DMS79 treated with DMSO at 0.1 percent for 48 hours (cell line): ENCODE data around the gene DENND1B.

Experiments
- DNase-seq: peaks from one replicate; lab custom pipeline; 2025; lab: John Stamatoyannopoulos, UW

The DENND1B gene

GRCh38 chr1:197775282-197776262 lies at the start of gene DENND1B:
Gene DENND1B (minus strand): TSS chr1:197775480. CDS start chr1:197775155, 325 bp downstream.
- DNase-seq: peak; percentile 23

- DNase-seq: no peak
Measured at GRCh38 chr1:197814306-197814705, 39.0 kb upstream of the DENND1B start.

- no peak for DNase-seq
Measured at GRCh38 chr1:197813741-197814140, 38.5 kb upstream of the DENND1B start.

- DNase-seq: no peak
Measured at GRCh38 chr1:197811769-197812168, 36.5 kb upstream of the DENND1B start.

DNA sequence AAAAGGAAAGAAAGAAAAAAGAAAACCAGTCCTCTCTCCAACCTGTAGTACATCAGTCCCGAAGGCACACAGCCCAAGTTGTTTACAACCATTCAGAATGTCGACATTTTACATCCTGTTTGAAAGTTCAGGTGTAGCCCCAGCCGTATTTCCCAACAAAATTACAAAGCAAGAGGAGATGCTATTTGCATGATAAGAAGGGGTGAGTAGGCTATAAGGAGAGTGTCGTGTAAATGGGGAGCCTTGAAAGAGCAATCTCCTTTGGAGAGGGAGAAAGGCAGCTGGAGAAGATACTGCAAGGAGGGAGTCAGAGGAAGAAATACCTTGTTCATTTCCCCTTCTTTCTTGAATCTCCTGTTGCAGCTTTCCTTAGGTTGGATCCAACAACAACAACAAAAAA lies 35.5 kb upstream of the DENND1B start:
- DNase-seq: no peak

DNA sequence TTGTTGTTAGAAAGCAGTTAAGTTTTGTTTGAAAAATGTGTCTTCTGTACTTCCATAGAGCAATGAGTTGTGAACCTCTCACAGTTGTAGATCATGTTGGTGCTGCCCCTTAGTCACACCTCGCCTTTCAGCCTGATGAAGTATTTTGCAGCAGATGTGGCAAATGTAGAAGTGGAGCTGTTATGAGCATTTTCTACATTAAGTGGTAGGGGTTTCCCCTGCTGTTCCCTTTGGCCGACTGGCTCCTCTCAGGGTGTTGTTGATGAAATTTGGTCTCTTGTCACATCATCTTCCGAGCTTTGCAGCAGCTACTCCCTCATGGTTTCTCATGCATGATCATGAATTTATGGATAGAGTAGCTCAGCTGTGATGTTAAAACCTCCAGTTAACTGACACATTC lies 33.6 kb upstream of the DENND1B start:
- DNase-seq: no peak

DNA sequence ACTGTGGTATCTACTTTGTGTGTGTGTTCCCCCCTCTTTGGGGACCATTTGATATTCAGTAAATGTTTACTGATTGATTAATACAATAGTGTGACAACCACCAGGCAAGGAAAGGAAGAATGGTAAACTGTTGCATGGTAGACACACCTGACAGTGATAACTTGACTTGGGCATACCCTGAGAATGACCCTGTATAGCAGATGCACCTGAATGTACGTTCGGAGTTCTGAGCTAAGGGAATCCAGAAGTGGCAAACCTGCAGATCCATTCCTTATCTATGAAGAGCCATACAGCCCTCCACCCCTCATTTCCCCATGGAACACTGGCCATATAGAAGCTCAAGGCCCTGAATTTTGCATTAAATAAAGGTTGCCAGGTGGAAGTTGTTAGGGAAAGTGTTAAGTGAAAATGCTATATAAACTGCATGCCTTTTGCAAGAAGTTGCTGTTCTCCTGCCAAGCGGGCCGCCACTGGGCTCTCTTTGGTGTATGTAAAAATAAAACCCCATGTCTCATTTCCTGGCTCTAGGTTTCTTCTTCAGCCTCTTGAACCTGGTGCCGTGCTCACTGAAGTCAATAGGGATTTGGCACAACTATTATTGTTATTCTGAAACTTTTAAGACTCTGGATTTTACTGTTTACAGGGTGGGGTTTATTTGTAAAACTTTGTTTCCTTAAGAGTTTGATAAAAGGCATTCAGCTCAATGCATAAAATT lies 32.6 kb upstream of the DENND1B start:
- DNase-seq: no peak

DNA sequence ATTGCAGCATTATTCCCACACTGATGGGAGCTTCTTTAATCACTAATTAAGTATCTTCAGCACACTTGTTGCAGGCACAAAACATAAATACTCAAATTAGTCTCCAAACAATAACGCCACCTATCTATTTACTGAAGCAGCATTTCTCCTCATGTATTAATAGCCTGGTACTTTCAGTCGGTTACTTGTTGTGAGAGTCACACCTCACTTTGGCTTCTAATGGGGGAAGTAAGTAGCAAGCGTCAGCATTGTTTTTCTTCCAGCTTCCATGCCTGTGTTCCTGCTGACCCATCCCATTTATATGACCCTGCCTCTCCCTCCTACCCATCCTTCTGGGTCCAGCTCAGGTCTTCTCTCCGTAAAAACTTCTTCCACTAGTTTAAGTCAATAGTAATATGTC lies 31.9 kb upstream of the DENND1B start:
- DNase-seq: no peak

DNA sequence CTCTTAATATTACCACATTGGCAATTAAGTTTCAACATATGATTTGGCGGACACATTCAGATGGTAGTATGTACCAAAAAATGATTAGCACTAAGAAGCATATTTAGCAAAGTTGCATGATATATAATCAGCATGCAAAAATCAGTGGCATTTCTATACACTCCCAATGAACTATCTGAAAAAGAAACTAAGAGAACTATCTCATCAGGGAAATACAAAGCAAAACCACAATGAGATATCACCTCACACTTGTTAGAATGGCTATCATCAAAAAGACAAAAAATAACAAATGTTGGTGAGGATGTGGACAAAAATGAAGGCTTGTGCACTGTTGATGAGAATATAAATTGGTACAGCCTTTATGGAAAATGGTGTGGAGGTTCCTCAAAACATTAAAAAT lies 31.4 kb upstream of the DENND1B start:
- no peak for DNase-seq

DNA sequence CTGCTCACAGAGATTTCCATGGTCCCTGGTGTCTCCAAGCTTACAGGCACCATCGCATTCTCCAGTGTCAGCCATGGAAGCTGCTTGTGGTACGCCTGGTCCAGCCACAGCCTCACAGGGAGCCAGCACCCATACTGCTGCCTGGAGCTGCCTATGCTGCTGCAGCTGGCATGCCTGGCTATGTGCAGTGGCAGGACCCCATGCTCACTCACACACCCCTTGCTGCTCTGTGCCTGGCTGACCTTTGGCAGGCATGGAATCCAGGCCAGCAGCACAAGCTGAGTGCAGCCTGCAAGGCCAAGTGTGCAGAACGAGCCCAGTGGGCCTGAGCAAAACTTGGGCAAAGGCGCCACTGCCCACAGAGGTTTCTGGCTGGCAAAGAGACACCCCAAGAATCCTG lies 26.4 kb upstream of the DENND1B start:
- DNase-seq: no peak

GRCh38 chr1:197801111-197801482 lies 25.8 kb upstream of the DENND1B start:
- no peak for DNase-seq

DNA sequence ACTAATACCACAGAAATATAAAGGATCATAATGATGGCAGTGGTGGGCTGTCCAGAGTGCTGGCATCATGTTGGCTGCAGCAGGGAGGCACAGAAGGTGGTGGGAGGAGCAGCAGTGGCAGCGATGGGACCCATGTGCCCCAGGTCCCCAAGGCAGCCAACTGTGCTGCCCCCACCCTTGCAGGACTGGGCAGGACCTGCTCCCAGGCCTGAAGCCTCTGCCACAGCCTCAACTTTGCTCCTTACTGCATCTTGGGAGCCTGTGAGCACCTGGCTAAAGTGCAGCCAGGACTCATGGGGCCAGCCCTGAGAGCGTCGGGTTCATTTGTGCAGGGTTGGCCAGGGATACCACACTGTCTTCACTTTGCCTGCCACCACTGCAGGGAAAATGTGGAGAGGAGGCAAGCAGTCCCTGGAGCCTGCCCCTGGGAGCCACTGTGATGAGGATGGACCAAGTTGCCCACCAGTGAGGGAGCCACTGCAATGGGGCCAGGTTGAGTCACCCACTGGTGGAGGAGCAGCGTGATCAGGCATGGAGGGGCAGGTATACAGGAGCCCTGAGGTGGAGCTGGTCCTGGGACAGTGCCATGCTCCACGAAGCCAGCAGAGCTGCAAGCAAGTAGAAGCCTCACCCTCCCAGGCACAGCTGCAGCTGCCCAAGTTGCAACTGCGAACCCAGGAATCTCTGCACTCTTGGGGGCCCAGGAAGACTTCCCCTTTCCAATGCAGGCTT lies 25.3 kb upstream of the DENND1B start:
- DNase-seq: no peak

- DNase-seq: no peak
Measured at GRCh38 chr1:197799271-197799670, 24.0 kb upstream of the DENND1B start.

DNA sequence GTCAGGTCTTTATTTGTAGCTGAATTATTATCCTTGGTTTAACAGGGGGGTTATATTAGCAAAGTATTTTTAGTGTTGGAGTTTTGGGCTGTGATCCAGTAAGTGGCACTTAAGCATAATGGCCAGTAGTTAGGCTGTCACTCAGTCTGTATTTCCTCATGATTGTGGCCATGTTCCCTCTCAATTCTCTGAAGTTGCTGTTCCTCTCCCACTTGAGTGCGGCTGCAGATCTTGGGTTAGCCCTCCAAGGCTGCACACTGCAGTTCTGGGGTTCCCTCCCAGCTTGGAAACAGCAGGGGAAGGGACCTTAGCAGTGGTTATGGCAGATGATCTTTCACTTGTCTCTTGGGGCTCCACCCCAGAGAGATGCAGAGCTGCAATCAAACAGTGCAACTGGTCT lies 23.2 kb upstream of the DENND1B start:
- no peak for DNase-seq

DNA sequence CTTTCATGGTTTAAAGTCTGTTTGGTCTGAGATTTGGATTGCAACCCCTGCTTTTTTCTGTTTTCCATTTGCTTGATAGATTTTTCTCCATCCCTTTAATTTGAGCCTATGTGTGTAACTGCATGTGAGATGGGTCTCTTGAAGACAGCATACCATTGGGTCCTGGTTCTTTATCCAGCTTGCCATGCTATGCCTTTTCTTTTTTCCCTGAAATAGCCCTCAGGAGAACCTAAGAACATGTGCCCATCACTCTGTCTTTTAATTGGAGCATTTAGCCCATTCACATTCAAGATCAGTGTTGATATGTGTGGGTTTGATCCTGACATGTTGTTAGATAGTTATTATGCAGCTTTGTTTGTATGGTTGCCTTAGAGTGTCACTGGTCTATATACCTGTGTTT lies 21.7 kb upstream of the DENND1B start:
- DNase-seq: no peak

GRCh38 chr1:197788741-197789739 lies 13.8 kb upstream of the DENND1B start:
- no peak for DNase-seq

- no peak for DNase-seq
Measured at GRCh38 chr1:197787623-197788536, 12.6 kb upstream of the DENND1B start.

- no peak for DNase-seq
Measured at GRCh38 chr1:197787056-197787455, 11.8 kb upstream of the DENND1B start.

GRCh38 chr1:197786280-197786679 lies 11.0 kb upstream of the DENND1B start:
- DNase-seq: no peak

- no peak for DNase-seq
Measured at GRCh38 chr1:197783510-197783948, 8.2 kb upstream of the DENND1B start.
